Smooth muscle cell (in vitro differentiated cells): ENCODE data around the gene CACYBP. TPM values are rescaled to one million over a fixed set of nuclear protein-coding genes. Genes with fewer than 3 reads are reported as not detected.

Source experiments
- DNase-seq: peaks from one replicate; lab custom pipeline; 2025; ENCODE audit not compliant: unreplicated experiment; lab: John Stamatoyannopoulos, UW
- H2AFZ ChIP-seq: fragments of 200-600 bp; sonication (generic); 2 replicates; pipeline ENCODE4 v1.6.0; 2016; ENCODE audit warnings: antibody characterized with exemption, low read depth, mild to moderate bottlenecking
- H3F3A ChIP-seq: fragments of 200-600 bp; sonication (generic); 2 replicates; pipeline ENCODE4 v1.6.0; 2017; ENCODE audit warnings: antibody characterized with exemption, low read depth
- H3K27ac ChIP-seq: fragments of 200-600 bp; sonication (generic); 2 replicates; pipeline ENCODE4 v1.5.1; 2016; ENCODE audit warnings: low read depth, mild to moderate bottlenecking
- H3K27me3 ChIP-seq: fragments of 200-600 bp; sonication (generic); 2 replicates; pipeline ENCODE4 v1.6.1; 2016; ENCODE audit warnings: low read depth, mild to moderate bottlenecking
- H3K36me3 ChIP-seq: fragments of 200-600 bp; sonication (generic); 2 replicates; pipeline ENCODE4 v1.5.1; 2016; ENCODE audit warnings: low read depth
- H3K4me1 ChIP-seq: fragments of 200-600 bp; sonication (generic); 2 replicates; pipeline ENCODE4 v1.5.1; 2016; ENCODE audit warnings: low read depth
- H3K4me2 ChIP-seq: fragments of 200-600 bp; sonication (generic); 2 replicates; pipeline ENCODE4 v1.6.0; 2016; ENCODE audit warnings: mild to moderate bottlenecking
- H3K4me3 ChIP-seq: fragments of 200-600 bp; sonication (generic); 2 replicates; pipeline ENCODE4 v1.5.1; 2016; ENCODE audit warnings: mild to moderate bottlenecking
- H3K79me2 ChIP-seq: fragments of 200-600 bp; sonication (generic); 2 replicates; pipeline ENCODE4 v1.6.0; 2016; ENCODE audit warnings: low read depth, mild to moderate bottlenecking
- H3K9ac ChIP-seq: fragments of 200-600 bp; sonication (generic); 2 replicates; pipeline ENCODE4 v1.6.0; 2016; ENCODE audit warnings: low read depth
- H3K9me3 ChIP-seq: fragments of 200-600 bp; sonication (generic); replicated peaks from 2 replicates; pipeline ENCODE4 v1.5.1; 2016; ENCODE audit warnings: low read depth
- H4K20me1 ChIP-seq: fragments of 200-600 bp; sonication (generic); 2 replicates; pipeline ENCODE4 v1.6.0; 2016; ENCODE audit warnings: low read depth
- WGBS: methylation state at CpG from one replicate; pipeline ENCODE4 v1.1.7; 2016; ENCODE audit warnings: low lambda C conversion rate; 5-methylcytosine and 5-hydroxymethylcytosine counted together
- polyA plus RNA-seq: library from polyadenylated mRNA; unstranded; fragments of >200 nt; fragmentation: Nextera tagmentation; extraction: Ambion mirVana; gene quantifications from 2 replicates; pipeline ENCODE4 v1.2.1, GENCODE V29; 2016
- total RNA-seq: library from RNA; depleted of rRNA; stranded (reverse); fragments of >200 nt; gene quantifications from 2 replicates; pipeline ENCODE4 v1.2.3, GENCODE V29; 2014
- TF ChIP-seq, protein P1 (sequence below): fragments of 200-600 bp; sonication (generic); IDR thresholded peaks from 2 replicates; pipeline ENCODE4 v1.5.1; 2017; ENCODE audit warnings: borderline replicate concordance, mild to moderate bottlenecking, antibody characterized with exemption; ENCODE audit not compliant: insufficient read depth, poor library complexity, severe bottlenecking

CACYBP gene
- total and polyA plus RNA-seq, 2 experiments from 2014 or later: 46.8 to 54.6 TPM

DNA sequence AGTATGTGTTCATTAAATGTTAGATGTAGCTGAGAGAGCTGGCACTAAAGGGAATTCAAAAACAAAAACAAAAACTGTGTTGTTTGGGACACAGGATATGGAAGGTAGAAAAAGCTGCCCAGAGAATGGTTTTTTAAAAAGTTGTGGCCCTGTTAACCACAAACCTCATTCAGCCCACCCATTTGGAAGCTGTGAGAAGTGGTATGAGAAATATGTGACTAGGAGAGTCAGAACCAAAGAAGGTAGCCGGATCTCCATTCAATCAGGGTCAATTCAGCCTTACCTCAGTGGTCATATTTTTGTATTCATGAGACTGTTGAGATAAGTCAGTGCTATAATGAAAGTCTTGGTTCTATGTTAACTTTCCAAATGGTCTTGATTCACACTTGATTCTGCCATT lies 29.8 kb upstream of the CACYBP start:
- no peaks in the 10 kb centered on the region for H3K36me3 ChIP-seq
- no peak for DNase-seq
- H3K9ac ChIP-seq: no peak overlapping the region
- no peak overlapping the region for H3K27ac ChIP-seq
- no peaks in the 10 kb centered on the region for H4K20me1 ChIP-seq
- TF ChIP-seq, protein P1, sequence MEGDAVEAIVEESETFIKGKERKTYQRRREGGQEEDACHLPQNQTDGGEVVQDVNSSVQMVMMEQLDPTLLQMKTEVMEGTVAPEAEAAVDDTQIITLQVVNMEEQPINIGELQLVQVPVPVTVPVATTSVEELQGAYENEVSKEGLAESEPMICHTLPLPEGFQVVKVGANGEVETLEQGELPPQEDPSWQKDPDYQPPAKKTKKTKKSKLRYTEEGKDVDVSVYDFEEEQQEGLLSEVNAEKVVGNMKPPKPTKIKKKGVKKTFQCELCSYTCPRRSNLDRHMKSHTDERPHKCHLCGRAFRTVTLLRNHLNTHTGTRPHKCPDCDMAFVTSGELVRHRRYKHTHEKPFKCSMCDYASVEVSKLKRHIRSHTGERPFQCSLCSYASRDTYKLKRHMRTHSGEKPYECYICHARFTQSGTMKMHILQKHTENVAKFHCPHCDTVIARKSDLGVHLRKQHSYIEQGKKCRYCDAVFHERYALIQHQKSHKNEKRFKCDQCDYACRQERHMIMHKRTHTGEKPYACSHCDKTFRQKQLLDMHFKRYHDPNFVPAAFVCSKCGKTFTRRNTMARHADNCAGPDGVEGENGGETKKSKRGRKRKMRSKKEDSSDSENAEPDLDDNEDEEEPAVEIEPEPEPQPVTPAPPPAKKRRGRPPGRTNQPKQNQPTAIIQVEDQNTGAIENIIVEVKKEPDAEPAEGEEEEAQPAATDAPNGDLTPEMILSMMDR: no peak
- no peak overlapping the region for H3K4me3 ChIP-seq
- no peaks in the 10 kb centered on the region for H3F3A ChIP-seq
- H3K79me2 ChIP-seq: no peaks in the 10 kb centered on the region
- no peaks in the 10 kb centered on the region for H3K9me3 ChIP-seq
- no peak overlapping the region for H2AFZ ChIP-seq
- H3K27me3 ChIP-seq: no peaks in the 10 kb centered on the region
- 73% methylated on average over 1 of the region's 1 CpG for WGBS
- H3K4me1 ChIP-seq: peaks cover 8% of the 10 kb centered on the region
- H3K4me2 ChIP-seq: no peak overlapping the region

DNA sequence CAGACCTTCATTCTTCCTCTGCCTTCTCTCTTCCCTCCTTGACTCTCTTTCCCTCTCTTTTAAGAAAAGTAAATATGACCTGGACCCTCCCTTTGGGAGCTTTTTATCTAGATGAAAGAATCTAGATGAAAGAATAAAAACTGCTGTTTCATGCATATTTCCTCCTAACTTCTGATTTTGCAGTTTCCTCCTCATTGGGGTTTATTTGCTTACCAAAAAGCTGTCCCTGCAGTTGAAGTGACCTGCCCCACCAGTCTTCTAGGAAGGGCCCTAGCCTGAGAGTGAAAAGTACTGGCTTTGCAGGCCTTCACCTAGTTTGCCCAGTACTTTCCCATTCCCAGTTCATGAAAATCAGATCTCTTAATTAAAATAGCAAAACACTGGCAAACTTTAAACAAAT lies 28.3 kb upstream of the CACYBP start:
- H3K9ac ChIP-seq: no peak overlapping the region
- H4K20me1 ChIP-seq: no peaks in the 10 kb centered on the region
- H3K4me1 ChIP-seq: no peaks in the 10 kb centered on the region
- no peaks in the 10 kb centered on the region for H3F3A ChIP-seq
- no peaks in the 10 kb centered on the region for H3K36me3 ChIP-seq
- TF ChIP-seq, protein P1: no peak
- no peak overlapping the region for H3K4me2 ChIP-seq
- no peaks in the 10 kb centered on the region for H3K79me2 ChIP-seq
- no peak for DNase-seq
- no peaks in the 10 kb centered on the region for H3K27me3 ChIP-seq
- no peak overlapping the region for H3K27ac ChIP-seq
- H3K4me3 ChIP-seq: no peak overlapping the region
- H2AFZ ChIP-seq: no peak overlapping the region
- H3K9me3 ChIP-seq: no peaks in the 10 kb centered on the region

DNA sequence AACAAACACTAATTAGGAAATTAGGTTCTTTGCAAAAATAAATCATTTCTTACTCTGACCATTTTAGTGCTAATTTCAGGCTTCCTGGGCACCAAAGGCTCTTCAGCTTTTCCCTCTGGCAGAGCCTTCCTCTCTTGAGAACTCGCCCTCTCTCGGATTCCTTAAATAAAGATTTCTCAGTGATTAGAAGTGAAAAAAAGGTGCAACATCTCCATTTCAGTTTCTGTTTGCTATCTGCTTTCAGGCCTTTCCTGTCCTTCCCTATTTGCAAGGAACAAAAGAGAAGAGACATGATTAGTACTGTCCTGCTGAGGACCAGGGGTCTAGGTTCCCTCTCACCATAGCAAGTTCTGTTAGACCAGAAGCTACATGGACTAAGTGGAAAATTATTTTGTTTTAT lies 27.8 kb upstream of the CACYBP start:
- H3K4me2 ChIP-seq: no peak overlapping the region
- no peaks in the 10 kb centered on the region for H3K79me2 ChIP-seq
- no peaks in the 10 kb centered on the region for H3F3A ChIP-seq
- H3K9ac ChIP-seq: no peak overlapping the region
- 89% methylated on average over 2 of the region's 2 CpGs for whole genome bisulfite sequencing
- TF ChIP-seq, protein P1: no peak
- no peak overlapping the region for H2AFZ ChIP-seq
- no peaks in the 10 kb centered on the region for H3K27me3 ChIP-seq
- no peaks in the 10 kb centered on the region for H3K9me3 ChIP-seq
- no peak overlapping the region for H3K27ac ChIP-seq
- DNase-seq: no peak
- no peaks in the 10 kb centered on the region for H3K36me3 ChIP-seq
- H3K4me3 ChIP-seq: no peak overlapping the region
- no peaks in the 10 kb centered on the region for H3K4me1 ChIP-seq
- H4K20me1 ChIP-seq: no peaks in the 10 kb centered on the region

GRCh38 chr1:174974711-174975119 lies 25.0 kb upstream of the CACYBP start:
- Histone ChIP-seq H3F3A (no peaks in the 10 kb centered on the region), H3K9me3 (no peaks in the 10 kb centered on the region), H3K27me3 (no peaks in the 10 kb centered on the region), H4K20me1 (no peaks in the 10 kb centered on the region), H3K4me1 (no peaks in the 10 kb centered on the region), H3K36me3 (no peaks in the 10 kb centered on the region), H3K4me3 (no peak overlapping the region), H3K4me2 (no peak overlapping the region), H3K9ac (no peak overlapping the region), H3K79me2 (no peaks in the 10 kb centered on the region), H2AFZ (no peak overlapping the region), H3K27ac (no peak overlapping the region)
- TF ChIP-seq, protein P1: no peak
- WGBS: 95% methylated on average over 2 of the region's 2 CpGs
- DNase-seq: no peak
